ENCODE data around the gene RALGPS1. TPM values are rescaled to one million over a fixed set of nuclear protein-coding genes. Genes with fewer than 3 reads are reported as not detected.

The RALGPS1 gene
- total RNA-seq, 1 experiment from 2014 or later: 18.6 TPM

GRCh38 chr9:127030814-127031740, 116.5 kb downstream of the RALGPS1 start:
- Histone ChIP-seq H2BK120ac (ENCODE audit: low read depth, low read length, poor library complexity, severe bottlenecking) (no peak overlapping the region), H3K56ac (ENCODE audit: insufficient read length, low read depth, low read length) (no peak overlapping the region), H3K9ac (ENCODE audit: extremely low read depth, insufficient read length, low read length) (no peak overlapping the region), H3K79me2 (ENCODE audit: insufficient read depth, low read length) (no peaks in the 10 kb centered on the region), H3K27me3 (ENCODE audit: insufficient read depth, low read length) (no peaks in the 10 kb centered on the region), H2BK12ac (ENCODE audit: insufficient read length, low read depth, low read length) (no peak overlapping the region), H3K4me1 (ENCODE audit: insufficient read depth, low read length) (no peaks in the 10 kb centered on the region; the same call in 1 of the 2 replicates), H3K23me2 (ENCODE audit: insufficient read length, low read depth, low read length, poor library complexity, severe bottlenecking) (no peaks in the 10 kb centered on the region), H2BK5ac (ENCODE audit: insufficient read length, low read length) (no peak overlapping the region), H4K20me1 (ENCODE audit: control insufficient read depth, insufficient read depth, insufficient read length) (no peaks in the 10 kb centered on the region), H4K8ac (replicated peaks; ENCODE audit: insufficient read length, low read depth, low read length) (no peak overlapping the region), H3T11ph (ENCODE audit: low read length) (no peak overlapping the region), H2BK20ac (ENCODE audit: low read depth, low read length, poor library complexity, severe bottlenecking) (no peak overlapping the region), H3K4ac (ENCODE audit: low read depth, low read length) (no peak overlapping the region), H3K9me3 (ENCODE audit: control insufficient read depth, low read depth, low read length) (no peaks in the 10 kb centered on the region), H3K14ac (ENCODE audit: insufficient read depth, low read length) (no peak overlapping the region; the same call in 1 of the 2 replicates), H4K91ac (ENCODE audit: insufficient read length, low read depth, low read length) (no peak overlapping the region), H4K5ac (ENCODE audit: insufficient read length, low read depth, low read length) (no peak overlapping the region), H3K23ac (ENCODE audit: insufficient read length, low read depth, low read length) (no peak overlapping the region), H3K79me1 (ENCODE audit: insufficient read depth, low read depth, low read length, poor library complexity, severe bottlenecking) (no peaks in the 10 kb centered on the region), H3K18ac (ENCODE audit: insufficient read length, low read depth, low read length) (no peak overlapping the region), H3K27ac (ENCODE audit: insufficient read length, low read depth, low read length) (no peak overlapping the region), H2BK15ac (ENCODE audit: low read depth, low read length) (no peak overlapping the region), H3K4me2 (ENCODE audit: insufficient read depth, insufficient read length, low read length) (no peak overlapping the region), H2AK5ac (ENCODE audit: insufficient read length, low read length) (no peak overlapping the region), H2AFZ (ENCODE audit: low read length) (no peak overlapping the region)
- no CpG with 5 or more reads among the region's 9 CpGs for WGBS (ENCODE audit: extremely low coverage, insufficient read length, low lambda C conversion rate)
- H3K4me1 Mint-ChIP-seq: peaks cover 5 to 7% of the 10 kb centered on the region in 2 experiments
- no peaks in the 10 kb centered on the region for H3K27me3 Mint-ChIP-seq (ENCODE audit: low read depth)
- no peak overlapping the region; a peak in 1 of 7 replicates for H3K27ac Mint-ChIP-seq
- DNase-seq: no peak
- TF ChIP-seq CTCF (conservative IDR thresholded peaks at IDR 0.05): no peak
- H3K4me3 Mint-ChIP-seq: no peak overlapping the region
- no peaks in the 10 kb centered on the region for H3K36me3 Mint-ChIP-seq (ENCODE audit: insufficient read depth in 1 of 3, low read depth in 3 of 3)
- H3K9me3 Mint-ChIP-seq: no peaks in the 10 kb centered on the region

All from H9 (cell line).